ENCODE data around the gene KIF1B.
A peak's percentile ranks its signal among the peaks of the same experiment; 100 is the strongest.

Gene KIF1B, protein sequence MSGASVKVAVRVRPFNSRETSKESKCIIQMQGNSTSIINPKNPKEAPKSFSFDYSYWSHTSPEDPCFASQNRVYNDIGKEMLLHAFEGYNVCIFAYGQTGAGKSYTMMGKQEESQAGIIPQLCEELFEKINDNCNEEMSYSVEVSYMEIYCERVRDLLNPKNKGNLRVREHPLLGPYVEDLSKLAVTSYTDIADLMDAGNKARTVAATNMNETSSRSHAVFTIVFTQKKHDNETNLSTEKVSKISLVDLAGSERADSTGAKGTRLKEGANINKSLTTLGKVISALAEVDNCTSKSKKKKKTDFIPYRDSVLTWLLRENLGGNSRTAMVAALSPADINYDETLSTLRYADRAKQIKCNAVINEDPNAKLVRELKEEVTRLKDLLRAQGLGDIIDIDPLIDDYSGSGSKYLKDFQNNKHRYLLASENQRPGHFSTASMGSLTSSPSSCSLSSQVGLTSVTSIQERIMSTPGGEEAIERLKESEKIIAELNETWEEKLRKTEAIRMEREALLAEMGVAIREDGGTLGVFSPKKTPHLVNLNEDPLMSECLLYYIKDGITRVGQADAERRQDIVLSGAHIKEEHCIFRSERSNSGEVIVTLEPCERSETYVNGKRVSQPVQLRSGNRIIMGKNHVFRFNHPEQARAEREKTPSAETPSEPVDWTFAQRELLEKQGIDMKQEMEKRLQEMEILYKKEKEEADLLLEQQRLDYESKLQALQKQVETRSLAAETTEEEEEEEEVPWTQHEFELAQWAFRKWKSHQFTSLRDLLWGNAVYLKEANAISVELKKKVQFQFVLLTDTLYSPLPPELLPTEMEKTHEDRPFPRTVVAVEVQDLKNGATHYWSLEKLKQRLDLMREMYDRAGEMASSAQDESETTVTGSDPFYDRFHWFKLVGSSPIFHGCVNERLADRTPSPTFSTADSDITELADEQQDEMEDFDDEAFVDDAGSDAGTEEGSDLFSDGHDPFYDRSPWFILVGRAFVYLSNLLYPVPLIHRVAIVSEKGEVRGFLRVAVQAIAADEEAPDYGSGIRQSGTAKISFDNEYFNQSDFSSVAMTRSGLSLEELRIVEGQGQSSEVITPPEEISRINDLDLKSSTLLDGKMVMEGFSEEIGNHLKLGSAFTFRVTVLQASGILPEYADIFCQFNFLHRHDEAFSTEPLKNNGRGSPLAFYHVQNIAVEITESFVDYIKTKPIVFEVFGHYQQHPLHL (N-terminal part only)

DNA sequence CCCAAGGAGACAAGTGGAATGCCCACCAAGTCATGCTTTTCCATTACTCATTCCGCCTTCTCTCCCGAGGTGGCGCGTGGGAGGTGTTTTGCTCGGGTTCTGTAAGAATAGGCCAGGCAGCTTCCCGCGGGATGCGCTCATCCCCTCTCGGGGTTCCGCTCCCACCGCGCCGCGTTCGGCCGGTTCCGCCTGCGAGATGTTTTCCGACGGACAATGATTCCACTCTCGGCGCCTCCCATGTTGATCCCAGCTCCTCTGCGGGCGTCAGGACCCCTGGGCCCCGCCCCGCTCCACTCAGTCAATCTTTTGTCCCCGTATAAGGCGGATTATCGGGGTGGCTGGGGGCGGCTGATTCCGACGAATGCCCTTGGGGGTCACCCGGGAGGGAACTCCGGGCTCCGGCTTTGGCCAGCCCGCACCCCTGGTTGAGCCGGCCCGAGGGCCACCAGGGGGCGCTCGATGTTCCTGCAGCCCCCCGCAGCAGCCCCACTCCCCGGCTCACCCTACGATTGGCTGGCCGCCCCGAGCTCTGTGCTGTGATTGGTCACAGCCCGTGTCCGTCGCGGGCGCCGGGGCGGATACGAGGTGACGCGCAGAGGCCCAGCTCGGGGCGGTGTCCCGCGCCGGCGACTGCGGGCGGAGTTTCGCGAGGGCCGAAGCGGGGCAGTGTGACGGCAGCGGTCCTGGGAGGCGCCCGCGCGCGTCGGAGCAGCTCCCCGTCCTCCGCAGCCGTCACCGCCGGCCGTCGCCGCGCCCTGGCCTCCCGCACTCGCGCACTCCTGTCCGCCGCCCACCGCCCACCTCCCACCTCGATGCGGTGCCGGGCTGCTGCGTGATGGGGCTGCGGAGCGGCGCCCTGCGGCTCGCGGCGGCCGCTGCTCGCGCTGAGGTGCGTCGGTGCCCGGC, at the start of gene KIF1B:
KIF1B (plus strand) TSS at position 666 of the 906 bp plus-strand sequence. CDS start 21,759 bp downstream, outside the sequence.
- H3K4me3 ChIP-seq (ENCODE audit: low read depth, low read length): peak within 1 kb of the TSS; percentile 99
- TF ChIP-seq, protein P1, sequence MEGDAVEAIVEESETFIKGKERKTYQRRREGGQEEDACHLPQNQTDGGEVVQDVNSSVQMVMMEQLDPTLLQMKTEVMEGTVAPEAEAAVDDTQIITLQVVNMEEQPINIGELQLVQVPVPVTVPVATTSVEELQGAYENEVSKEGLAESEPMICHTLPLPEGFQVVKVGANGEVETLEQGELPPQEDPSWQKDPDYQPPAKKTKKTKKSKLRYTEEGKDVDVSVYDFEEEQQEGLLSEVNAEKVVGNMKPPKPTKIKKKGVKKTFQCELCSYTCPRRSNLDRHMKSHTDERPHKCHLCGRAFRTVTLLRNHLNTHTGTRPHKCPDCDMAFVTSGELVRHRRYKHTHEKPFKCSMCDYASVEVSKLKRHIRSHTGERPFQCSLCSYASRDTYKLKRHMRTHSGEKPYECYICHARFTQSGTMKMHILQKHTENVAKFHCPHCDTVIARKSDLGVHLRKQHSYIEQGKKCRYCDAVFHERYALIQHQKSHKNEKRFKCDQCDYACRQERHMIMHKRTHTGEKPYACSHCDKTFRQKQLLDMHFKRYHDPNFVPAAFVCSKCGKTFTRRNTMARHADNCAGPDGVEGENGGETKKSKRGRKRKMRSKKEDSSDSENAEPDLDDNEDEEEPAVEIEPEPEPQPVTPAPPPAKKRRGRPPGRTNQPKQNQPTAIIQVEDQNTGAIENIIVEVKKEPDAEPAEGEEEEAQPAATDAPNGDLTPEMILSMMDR (IDR thresholded peaks at IDR 0.05; ENCODE audit: low read depth, low read length): peak; percentile 87

DNA sequence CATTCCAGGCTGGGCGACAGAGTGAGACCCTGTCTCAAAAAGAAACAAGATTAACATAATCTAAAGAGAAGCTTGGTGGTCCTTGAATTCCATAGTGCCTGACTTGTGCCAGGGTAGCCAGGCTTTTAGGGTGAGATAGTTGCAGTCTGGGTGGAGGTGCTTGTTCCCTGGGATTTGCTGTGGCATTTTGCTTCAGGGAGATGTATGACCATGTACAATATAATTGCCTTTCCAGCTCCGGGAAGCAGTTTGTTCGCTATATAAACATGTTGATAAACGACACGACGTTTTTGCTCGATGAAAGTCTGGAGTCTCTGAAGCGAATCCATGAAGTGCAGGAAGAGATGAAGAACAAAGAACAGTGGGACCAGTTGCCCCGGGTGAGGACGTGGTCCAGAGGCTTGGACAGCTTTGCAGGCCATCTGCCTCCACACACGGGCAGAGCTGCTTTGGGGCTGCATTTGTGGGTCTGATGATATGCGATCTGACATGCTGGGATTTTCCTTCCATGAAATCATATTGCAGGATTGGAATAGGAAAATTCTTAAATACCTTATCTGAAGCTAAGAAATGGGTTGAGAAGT, 49.4 kb upstream of the KIF1B start:
- TF ChIP-seq, protein P1 (IDR thresholded peaks at IDR 0.05; ENCODE audit: low read depth, low read length): no peak
- no peak overlapping the region for H3K4me3 ChIP-seq (ENCODE audit: low read depth, low read length)

DNA sequence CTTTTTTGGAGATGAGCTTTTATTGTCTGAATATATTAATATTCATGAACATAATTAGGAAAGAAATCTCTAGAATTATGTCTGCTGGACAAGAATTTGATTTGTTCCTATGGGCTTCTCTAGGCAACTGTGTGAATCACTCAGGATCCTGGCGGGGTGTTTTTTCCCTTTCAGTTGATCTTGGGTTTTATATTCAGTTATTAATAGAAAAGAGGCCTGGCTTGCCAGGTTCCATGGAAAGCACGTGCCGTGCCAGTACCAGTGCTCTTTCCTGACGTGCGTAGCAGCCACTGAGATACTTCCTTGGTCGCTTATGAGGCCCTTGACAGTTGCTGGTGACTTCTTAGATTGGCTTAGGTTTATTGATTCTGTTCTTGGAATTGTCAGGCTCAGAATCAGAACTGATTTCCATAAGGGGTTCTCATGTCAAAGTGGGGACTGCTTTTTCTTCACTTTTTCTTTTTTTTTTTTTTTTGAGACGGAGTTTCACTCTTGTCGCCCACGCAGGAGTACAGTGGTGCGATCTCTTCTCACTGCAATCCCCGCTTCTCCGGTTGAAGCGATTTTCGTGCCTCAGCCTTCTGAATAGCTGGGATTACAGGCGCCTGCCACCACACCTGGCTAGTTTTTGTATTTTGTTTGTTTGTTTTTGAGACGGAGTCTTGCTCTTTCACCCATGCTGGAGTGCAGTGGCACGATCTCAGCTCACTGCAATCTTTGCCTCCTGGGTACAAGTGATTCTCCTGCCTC, 48.7 kb upstream of the KIF1B start:
- TF ChIP-seq, protein P1 (IDR thresholded peaks at IDR 0.05; ENCODE audit: low read depth, low read length): no peak
- no peak overlapping the region for H3K4me3 ChIP-seq (ENCODE audit: low read depth, low read length)

DNA sequence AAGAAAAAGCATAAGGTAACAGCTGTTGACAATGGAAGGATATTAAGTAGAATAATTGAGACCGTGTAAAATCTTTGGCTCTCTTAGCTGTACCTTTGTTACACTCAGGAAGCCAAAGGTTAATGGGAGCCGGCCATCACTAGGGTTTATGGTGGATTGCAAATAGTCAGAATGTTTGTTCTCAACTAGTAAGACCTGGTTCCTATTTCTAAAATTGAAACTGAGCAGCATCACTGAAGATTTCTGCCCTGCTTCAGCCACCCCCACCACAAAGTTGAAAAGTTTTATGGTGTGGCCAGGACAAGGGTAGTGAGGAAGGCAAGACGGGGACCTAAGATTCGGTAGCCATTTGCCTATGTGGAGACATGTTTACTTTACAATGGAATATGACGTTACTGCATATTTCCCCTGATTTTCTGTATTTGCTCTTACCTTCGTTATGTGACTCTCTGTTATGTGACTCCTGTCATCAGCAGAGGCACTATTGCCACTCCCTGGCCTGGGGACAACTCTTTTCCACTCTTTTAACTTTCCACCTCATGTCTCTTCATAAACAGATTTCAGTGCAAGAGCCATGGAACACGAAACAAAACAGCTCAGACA, 41.4 kb upstream of the KIF1B start:
- TF ChIP-seq, protein P1 (IDR thresholded peaks at IDR 0.05; ENCODE audit: low read depth, low read length): no peak
- H3K4me3 ChIP-seq (ENCODE audit: low read depth, low read length): no peak overlapping the region

DNA sequence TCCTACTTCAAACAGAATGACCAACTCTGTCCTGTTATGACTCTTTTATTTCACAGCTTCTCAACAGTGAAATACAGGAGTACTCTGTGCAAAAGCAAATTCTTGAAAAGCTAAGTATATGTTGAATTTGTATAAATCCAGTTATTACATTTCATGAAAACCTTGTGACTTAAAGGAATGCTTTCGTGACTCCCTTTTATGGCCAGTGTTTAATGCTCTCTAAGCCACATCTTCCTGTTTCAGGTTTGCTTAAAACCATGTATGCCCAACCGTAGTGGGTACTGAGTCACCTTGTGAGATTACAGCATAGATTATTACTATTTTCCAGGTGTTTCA, 40.2 kb upstream of the KIF1B start:
- H3K4me3 ChIP-seq (ENCODE audit: low read depth, low read length): no peak overlapping the region
- TF ChIP-seq, protein P1 (IDR thresholded peaks at IDR 0.05; ENCODE audit: low read depth, low read length): no peak
